ENCODE data around the gene FUT6. TPM values are rescaled to one million over a fixed set of nuclear protein-coding genes. Genes with fewer than 3 reads are reported as not detected.

Gene FUT6
- total and polyA plus RNA-seq, 2 donors (not counting 1 experiment from before 2014, with no cell fraction given): not detected

DNA sequence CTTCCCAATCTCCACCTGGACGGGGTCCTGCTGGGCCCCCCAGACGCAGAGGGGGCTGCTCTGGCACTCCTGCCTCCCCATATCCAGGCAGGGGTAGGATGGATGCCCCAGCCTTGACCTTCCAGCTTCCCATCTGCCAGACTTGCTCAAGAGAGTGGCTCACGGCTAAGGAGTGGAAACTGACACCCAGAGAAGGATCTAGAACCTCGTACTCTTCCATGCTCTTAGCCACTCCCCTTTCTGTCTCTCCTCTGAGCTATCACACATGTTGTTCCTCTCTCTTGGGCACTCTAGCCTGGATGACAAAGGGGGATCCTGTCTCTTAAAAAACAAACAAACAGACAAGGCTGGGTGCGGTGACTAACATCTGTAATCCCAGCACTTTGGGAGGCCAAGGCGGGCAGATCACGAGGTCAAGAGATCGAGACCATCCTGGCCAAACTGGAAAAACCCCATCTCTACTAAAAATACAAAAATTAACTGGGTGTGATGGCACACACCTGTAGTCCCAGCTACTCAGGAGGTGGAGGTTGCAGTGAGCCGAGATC is 43.0 kb upstream of the FUT6 start:
- H3K79me2 ChIP-seq (ENCODE audit: control insufficient read depth, insufficient read depth, low read length): no peaks in the 10 kb centered on the region
- peaks cover 5% of the 10 kb centered on the region for H3K4me1 ChIP-seq (ENCODE audit: control insufficient read depth, extremely low read depth, insufficient read depth, low read length)
- peak in 1 of 2 donors; percentile 37 for DNase-seq (ENCODE audit: low read depth in 2 of 2)
- no peaks in the 10 kb centered on the region for H3K9me3 ChIP-seq (ENCODE audit: control insufficient read depth, insufficient read depth, low read depth, low read length)
- no peaks in the 10 kb centered on the region for H3K36me3 ChIP-seq (ENCODE audit: control insufficient read depth, insufficient read depth, low read length)
- H3K4me2 ChIP-seq (ENCODE audit: extremely low read depth, insufficient read depth, low read length): no peak overlapping the region
- H2AFZ ChIP-seq (ENCODE audit: low read length): no peak overlapping the region
- H3K27me3 ChIP-seq (ENCODE audit: control insufficient read depth, insufficient read depth, low read length): no peaks in the 10 kb centered on the region
- no peak overlapping the region for H3K4me3 ChIP-seq (replicated peaks in 1 of 4; ENCODE audit: control extremely low read depth in 1 of 4, insufficient read depth in 1 of 4, low read depth in 3 of 4, low read length in 4 of 4)
- no peak overlapping the region for H3K27ac ChIP-seq (ENCODE audit: insufficient read depth, low read length)
- H3K9ac ChIP-seq (ENCODE audit: insufficient read depth, low read length): no peak overlapping the region
- H4K20me1 ChIP-seq (ENCODE audit: control insufficient read depth, extremely low read depth, insufficient read depth, low read length): no peaks in the 10 kb centered on the region
- no peak for TF ChIP-seq EZH2 (IDR thresholded peaks at IDR 0.05; ENCODE audit: low read length, missing control alignments)
- TF ChIP-seq, protein P1, sequence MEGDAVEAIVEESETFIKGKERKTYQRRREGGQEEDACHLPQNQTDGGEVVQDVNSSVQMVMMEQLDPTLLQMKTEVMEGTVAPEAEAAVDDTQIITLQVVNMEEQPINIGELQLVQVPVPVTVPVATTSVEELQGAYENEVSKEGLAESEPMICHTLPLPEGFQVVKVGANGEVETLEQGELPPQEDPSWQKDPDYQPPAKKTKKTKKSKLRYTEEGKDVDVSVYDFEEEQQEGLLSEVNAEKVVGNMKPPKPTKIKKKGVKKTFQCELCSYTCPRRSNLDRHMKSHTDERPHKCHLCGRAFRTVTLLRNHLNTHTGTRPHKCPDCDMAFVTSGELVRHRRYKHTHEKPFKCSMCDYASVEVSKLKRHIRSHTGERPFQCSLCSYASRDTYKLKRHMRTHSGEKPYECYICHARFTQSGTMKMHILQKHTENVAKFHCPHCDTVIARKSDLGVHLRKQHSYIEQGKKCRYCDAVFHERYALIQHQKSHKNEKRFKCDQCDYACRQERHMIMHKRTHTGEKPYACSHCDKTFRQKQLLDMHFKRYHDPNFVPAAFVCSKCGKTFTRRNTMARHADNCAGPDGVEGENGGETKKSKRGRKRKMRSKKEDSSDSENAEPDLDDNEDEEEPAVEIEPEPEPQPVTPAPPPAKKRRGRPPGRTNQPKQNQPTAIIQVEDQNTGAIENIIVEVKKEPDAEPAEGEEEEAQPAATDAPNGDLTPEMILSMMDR (conservative IDR thresholded peaks at IDR 0.05 in 1 of 2, IDR thresholded peaks at IDR 0.05 in 1 of 2; ENCODE audit: low read depth in 1 of 2, low read length in 2 of 2): no peak

DNA sequence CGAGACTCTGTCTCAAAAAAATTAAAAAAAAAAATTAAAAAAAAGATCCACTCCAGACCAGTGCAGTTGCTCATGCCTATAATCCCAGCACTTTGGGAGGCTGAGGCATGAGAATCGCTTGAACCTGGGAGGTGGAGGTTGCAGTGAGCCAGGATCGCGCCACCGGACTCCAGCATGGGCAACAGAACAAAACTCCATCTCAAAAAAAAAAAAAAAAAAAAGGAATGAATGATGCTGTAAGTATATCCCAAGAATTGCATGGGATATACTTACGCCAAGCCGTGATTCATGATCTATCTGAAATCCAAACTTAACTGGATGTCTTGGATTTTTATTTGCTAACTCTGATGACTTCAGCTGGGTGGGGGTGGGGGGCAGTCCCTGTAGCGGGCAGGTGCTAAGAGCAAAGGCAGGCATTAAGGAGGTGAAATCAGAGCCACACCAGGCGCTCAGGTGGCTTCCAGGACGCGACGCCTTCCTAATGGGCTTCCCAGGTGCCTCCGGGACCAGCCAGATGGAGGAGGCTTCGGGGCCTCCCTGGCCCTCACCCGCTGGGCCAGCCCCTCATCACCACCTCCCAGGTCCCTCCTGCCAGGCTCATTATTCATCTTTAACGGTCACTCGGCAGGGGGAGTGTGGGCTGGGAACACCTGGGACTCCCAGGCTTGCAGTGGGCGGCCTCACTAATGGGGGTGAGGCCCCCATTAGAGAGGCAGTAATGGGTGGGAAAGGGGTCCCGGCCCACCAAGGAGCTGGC is 42.2 kb upstream of the FUT6 start:
- no peak overlapping the region for H3K27ac ChIP-seq (ENCODE audit: insufficient read depth, low read length)
- no peaks in the 10 kb centered on the region for H3K27me3 ChIP-seq (ENCODE audit: control insufficient read depth, insufficient read depth, low read length)
- no peaks in the 10 kb centered on the region for H3K9me3 ChIP-seq (ENCODE audit: control insufficient read depth, insufficient read depth, low read depth, low read length)
- no peak for DNase-seq (ENCODE audit: low read depth in 2 of 2)
- no peak for TF ChIP-seq EZH2 (IDR thresholded peaks at IDR 0.05; ENCODE audit: low read length, missing control alignments)
- TF ChIP-seq, protein P1 (conservative IDR thresholded peaks at IDR 0.05 in 1 of 2, IDR thresholded peaks at IDR 0.05 in 1 of 2; ENCODE audit: low read depth in 1 of 2, low read length in 2 of 2): no peak
- H4K20me1 ChIP-seq (ENCODE audit: control insufficient read depth, extremely low read depth, insufficient read depth, low read length): no peaks in the 10 kb centered on the region
- no peak overlapping the region for H3K9ac ChIP-seq (ENCODE audit: insufficient read depth, low read length)
- no peak overlapping the region for H2AFZ ChIP-seq (ENCODE audit: low read length)
- no peaks in the 10 kb centered on the region for H3K79me2 ChIP-seq (ENCODE audit: control insufficient read depth, insufficient read depth, low read length)
- H3K4me2 ChIP-seq (ENCODE audit: extremely low read depth, insufficient read depth, low read length): no peak overlapping the region
- H3K36me3 ChIP-seq (ENCODE audit: control insufficient read depth, insufficient read depth, low read length): no peaks in the 10 kb centered on the region
- no peak overlapping the region for H3K4me3 ChIP-seq (replicated peaks in 1 of 4; ENCODE audit: control extremely low read depth in 1 of 4, insufficient read depth in 1 of 4, low read depth in 3 of 4, low read length in 4 of 4)
- peaks cover 5% of the 10 kb centered on the region for H3K4me1 ChIP-seq (ENCODE audit: control insufficient read depth, extremely low read depth, insufficient read depth, low read length)

DNA sequence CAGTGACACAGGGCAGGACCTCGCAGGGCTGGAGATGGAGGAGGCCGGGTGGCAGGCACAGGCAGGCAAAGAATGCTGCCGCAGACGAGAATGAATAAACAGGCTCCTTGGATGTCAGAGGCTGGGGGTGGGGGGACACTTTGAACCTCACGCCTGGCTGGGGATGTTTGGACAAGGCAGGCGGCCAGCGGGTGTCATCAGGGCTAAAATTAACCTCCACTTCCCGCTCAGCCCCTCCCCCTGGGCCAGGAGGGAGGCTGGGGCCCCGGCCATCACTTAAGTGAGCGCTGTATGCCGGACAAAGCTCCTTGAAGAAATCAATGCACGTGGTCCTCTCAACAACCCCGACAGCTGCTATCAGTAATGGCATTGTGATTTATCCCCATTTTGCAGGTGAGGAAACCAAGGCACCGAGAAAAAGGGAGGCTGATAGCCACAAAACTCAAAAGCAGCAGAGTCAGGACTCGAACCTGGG is 41.1 kb upstream of the FUT6 start:
- Histone ChIP-seq H3K27ac (ENCODE audit: insufficient read depth, low read length) (no peak overlapping the region), H3K4me2 (ENCODE audit: extremely low read depth, insufficient read depth, low read length) (peak overlapping the region; percentile 23)
- no peak for TF ChIP-seq EZH2 (IDR thresholded peaks at IDR 0.05; ENCODE audit: low read length, missing control alignments)
- TF ChIP-seq, protein P1 (conservative IDR thresholded peaks at IDR 0.05 in 1 of 2, IDR thresholded peaks at IDR 0.05 in 1 of 2; ENCODE audit: low read depth in 1 of 2, low read length in 2 of 2): no peak

More for the DNA sequence above, 41.1 kb upstream of the FUT6 start:
- Histone ChIP-seq H3K9me3 (ENCODE audit: control insufficient read depth, insufficient read depth, low read depth, low read length) (no peaks in the 10 kb centered on the region), H3K79me2 (ENCODE audit: control insufficient read depth, insufficient read depth, low read length) (no peaks in the 10 kb centered on the region), H2AFZ (ENCODE audit: low read length) (no peak overlapping the region), H3K4me3 (replicated peaks in 1 of 4; ENCODE audit: control extremely low read depth in 1 of 4, insufficient read depth in 1 of 4, low read depth in 3 of 4, low read length in 4 of 4) (no peak overlapping the region), H3K27me3 (ENCODE audit: control insufficient read depth, insufficient read depth, low read length) (no peaks in the 10 kb centered on the region), H3K4me1 (ENCODE audit: control insufficient read depth, extremely low read depth, insufficient read depth, low read length) (peaks cover 5% of the 10 kb centered on the region), H3K36me3 (ENCODE audit: control insufficient read depth, insufficient read depth, low read length) (no peaks in the 10 kb centered on the region), H4K20me1 (ENCODE audit: control insufficient read depth, extremely low read depth, insufficient read depth, low read length) (no peaks in the 10 kb centered on the region), H3K9ac (ENCODE audit: insufficient read depth, low read length) (no peak overlapping the region)
- DNase-seq (ENCODE audit: low read depth in 2 of 2): peak; percentile 66 to 72
